HepG2 (cell line): Measurements from ENCODE around the gene UAP1L1. TPM values are rescaled to one million over a fixed set of nuclear protein-coding genes. Genes with fewer than 3 reads are reported as not detected.
A peak's percentile ranks its signal among the peaks of the same experiment; 100 is the strongest.

Experiments used
- ATAC-seq: fragments of 200-7000 bp; cut with Tn5 transposase; 3 replicates; pipeline ENCODE4 v1.9.1; 2020; ENCODE audit warnings: mild to moderate bottlenecking, moderate library complexity
- BruUV-seq: library from RNA; stranded (reverse); fragments of 400-500 nt; replicated peaks from 2 replicates; lab custom pipeline; 2021; lab: Mats Ljungman, UMichigan
- CTCF ChIA-PET: fragments of 300-600 bp; formaldehyde crosslinking; extraction: SDS; loops from one replicate; lab custom pipeline; 2021; ENCODE audit warnings: low total read pairs, inconsistent platforms, low intra/inter-chr PET ratio; lab: Yijun Ruan, JAX
- POLR2A ChIA-PET: fragments of 350-600 bp; sonication (Branson Sonifier 250); formaldehyde crosslinking; loops from one replicate; lab custom pipeline; 2020; ENCODE audit warnings: antibody characterized with exemption, inconsistent platforms; lab: Yijun Ruan, JAX
- DNase-seq: peaks from one replicate; pipeline ENCODE4 v3.0.0-alpha.2; 2015; ENCODE audit warnings: low spot score
- FAIRE-seq: peaks from 3 replicates; lab custom pipeline; 2011; peaks lifted over from hg19 to GRCh38; lab: Jason Lieb, UNC
- H2AFZ ChIP-seq: one replicate; pipeline ENCODE4 v1.6.1; 2011; ENCODE audit warnings: low read length, inconsistent platforms
- H3K27ac ChIP-seq: fragments of 300-600 bp; 3 replicates; pipeline ENCODE4 v1.8.0; 2011; ENCODE audit warnings: mixed run types, mild to moderate bottlenecking, mixed read lengths, low read length, inconsistent platforms; ENCODE audit not compliant: insufficient read depth; ENCODE audit errors: extremely low read length
- H3K27me3 ChIP-seq, 2 experiments: fragments of 200-600 bp in 1 of 2; 2 replicates in 1 of 2; 3 replicates in 1 of 2; pipeline versions ENCODE4 v1.6.0 to v1.8.0; 2011; ENCODE audit warnings: low read length in 2 of 2, mild to moderate bottlenecking in 2 of 2, moderate library complexity in 2 of 2, inconsistent platforms in 1 of 2; ENCODE audit not compliant: insufficient read depth in 2 of 2, control insufficient read depth in 1 of 2
- H3K36me3 ChIP-seq, 2 experiments: fragments of 200-600 bp in 1 of 2; replicated peaks in 1 of 2; 2 replicates in 1 of 2; 3 replicates in 1 of 2; pipeline versions ENCODE4 v1.5.1 to v1.8.0; 2011; ENCODE audit warnings: low read length in 2 of 2, inconsistent platforms in 1 of 2; ENCODE audit not compliant: insufficient read depth in 2 of 2, control insufficient read depth in 1 of 2
- H3K4me1 ChIP-seq: 2 replicates; pipeline ENCODE4 v1.5.1; 2012; ENCODE audit warnings: low read length, inconsistent platforms; ENCODE audit not compliant: insufficient read depth
- H3K4me2 ChIP-seq: 2 replicates; pipeline ENCODE4 v1.6.0; 2011; ENCODE audit warnings: low read depth, low read length, inconsistent platforms
- H3K4me3 ChIP-seq, 3 experiments: fragments of 200-600 bp in 1 of 3; sonication (generic), shearing (Covaris generic) in 1 of 3; replicated peaks in 1 of 3; 2 replicates each; pipeline ENCODE4 v1.5.1; 2011 to 2016; ENCODE audit warnings: low read length in 3 of 3, inconsistent platforms in 2 of 3, low read depth in 2 of 3, mild to moderate bottlenecking in 2 of 3, control low read depth in 1 of 3, mixed read lengths in 1 of 3; ENCODE audit not compliant: insufficient read depth in 1 of 3
- H3K79me2 ChIP-seq: one replicate; pipeline ENCODE4 v1.6.1; 2011; ENCODE audit warnings: low read length, inconsistent platforms; ENCODE audit not compliant: insufficient read depth
- H3K9ac ChIP-seq: 2 replicates; pipeline ENCODE4 v1.6.0; 2011; ENCODE audit warnings: mild to moderate bottlenecking, low read depth, low read length, inconsistent platforms; ENCODE audit not compliant: insufficient read depth
- H3K9me3 ChIP-seq: 2 replicates; pipeline ENCODE4 v1.5.1; 2012; ENCODE audit warnings: mild to moderate bottlenecking, low read length
- H4K20me1 ChIP-seq: 2 replicates; pipeline ENCODE4 v1.6.0; 2011; ENCODE audit warnings: inconsistent platforms, mild to moderate bottlenecking, low read length, moderate library complexity; ENCODE audit not compliant: insufficient read depth
- ATF7-NPFF ChIP-seq: sonication (generic); formaldehyde crosslinking; IDR thresholded peaks from 2 replicates; pipeline ENCODE4 v1.8.1; 2023; ENCODE audit warnings: mild to moderate bottlenecking, low read depth, missing genetic modification reagents, moderate library complexity
- CBX5 ChIP-seq: sonication (generic); formaldehyde crosslinking; IDR thresholded peaks from 2 replicates; pipeline ENCODE4 v1.4.0; 2020; ENCODE audit warnings: missing genetic modification reagents, borderline replicate concordance
- ELK4 ChIP-seq: sonication (generic); formaldehyde crosslinking; IDR thresholded peaks from 2 replicates; pipeline ENCODE4 v1.9.0; 2021; ENCODE audit warnings: missing genetic modification reagents, borderline replicate concordance
- FOXC1 ChIP-seq: sonication (generic); formaldehyde crosslinking; IDR thresholded peaks from 2 replicates; pipeline ENCODE4 v1.8.0; 2022; ENCODE audit warnings: mild to moderate bottlenecking, missing genetic modification reagents, borderline replicate concordance
- FOXO1 ChIP-seq: sonication (generic); formaldehyde crosslinking; IDR thresholded peaks from 2 replicates; pipeline ENCODE4 v1.4.0; 2020; ENCODE audit warnings: missing genetic modification reagents
- HOXA9 ChIP-seq: sonication (generic); formaldehyde crosslinking; IDR thresholded peaks from 2 replicates; pipeline ENCODE4 v1.8.1; 2022; ENCODE audit warnings: missing genetic modification reagents, mild to moderate bottlenecking, moderate library complexity, borderline replicate concordance
- IRX3 ChIP-seq: sonication (generic); formaldehyde crosslinking; IDR thresholded peaks from 2 replicates; pipeline ENCODE4 v1.8.1; 2023; ENCODE audit warnings: mild to moderate bottlenecking, low read depth, missing genetic modification reagents, borderline replicate concordance
- KLF12 ChIP-seq: sonication (generic); formaldehyde crosslinking; IDR thresholded peaks from 2 replicates; pipeline ENCODE4 v1.4.0; 2020; ENCODE audit warnings: missing genetic modification reagents, borderline replicate concordance
- KLF16 ChIP-seq, 2 experiments: sonication (generic) in 1 of 2; formaldehyde crosslinking in 1 of 2; IDR thresholded peaks; 2 replicates each; pipeline versions ENCODE4 v1.6.1 to v1.8.0; 2016 to 2023; ENCODE audit warnings: missing genetic modification reagents in 2 of 2, missing compliant biosample characterization in 1 of 2
- NBN ChIP-seq: fragments of 450-650 bp; conservative IDR thresholded peaks from 2 replicates; pipeline ENCODE4 v1.6.1; 2017
- REL ChIP-seq: sonication (generic); formaldehyde crosslinking; conservative IDR thresholded peaks from 2 replicates; pipeline ENCODE4 v1.8.0; 2022; ENCODE audit warnings: mild to moderate bottlenecking, missing genetic modification reagents, moderate library complexity
- RXRA ChIP-seq: sonication (generic); formaldehyde crosslinking; IDR thresholded peaks from 2 replicates; pipeline ENCODE4 v1.5.1; 2020; ENCODE audit warnings: missing genetic modification reagents
- SUZ12 ChIP-seq: fragments of 150-350 bp; IDR thresholded peaks from 2 replicates; pipeline ENCODE4 v1.6.1; 2014; ENCODE audit warnings: low read depth, low read length
- ZNF331 ChIP-seq: sonication (generic); formaldehyde crosslinking; IDR thresholded peaks from 2 replicates; pipeline ENCODE4 v1.4.0; 2020; ENCODE audit warnings: missing genetic modification reagents
- ZNF451 ChIP-seq: sonication (generic); formaldehyde crosslinking; IDR thresholded peaks from 2 replicates; pipeline ENCODE4 v1.5.0; 2020; ENCODE audit warnings: mild to moderate bottlenecking, missing genetic modification reagents
- ZNF629 ChIP-seq: sonication (generic); formaldehyde crosslinking; conservative IDR thresholded peaks from 2 replicates; pipeline ENCODE4 v1.5.0; 2020; ENCODE audit warnings: missing genetic modification reagents
- ZNF691 ChIP-seq: sonication (generic); formaldehyde crosslinking; IDR thresholded peaks from 2 replicates; pipeline ENCODE4 v1.4.0; 2020; ENCODE audit warnings: missing genetic modification reagents, low read depth, mild to moderate bottlenecking, borderline replicate concordance
- WGBS: methylation state at CpG from one replicate; pipeline ENCODE4 v1.1.6; 2017; ENCODE audit warnings: low lambda C conversion rate; 5-methylcytosine and 5-hydroxymethylcytosine counted together
- in situ Hi-C: cut with HindIII; loops from 2 replicates; pipeline ENCODE4 v1.10.0; 2017; ENCODE audit warnings: low pct_unique_long_range_greater_than_20kb; ENCODE audit not compliant: extremely low pct_ligation_motif_present
- intact Hi-C: fragments of 100-400 bp; cut with micrococcal nuclease; formaldehyde crosslinking; loops from one replicate; pipeline ENCODE4 v1.10.0; 2022; ENCODE audit not compliant: unreplicated experiment
- polyA plus RNA-seq, 8 experiments: library from polyadenylated mRNA; depleted of rRNA in 3 of 8; stranded (reverse) in 7 of 8; unstranded in 1 of 8; fragments of >200 nt; fragmentation: Illumina TruSeq in 4 of 8; extraction: Trizol in 4 of 8; gene quantifications; 2 replicates each; pipeline versions ENCODE4 v1.2.1 to v1.2.3, GENCODE V29; 2011 to 2016; ENCODE audit warnings: low read depth in 4 of 8, missing spikeins in 1 of 8, mixed read lengths in 1 of 8; ENCODE audit not compliant: insufficient read depth in 1 of 8
- total RNA-seq, 5 experiments: library from RNA; depleted of rRNA; stranded (reverse); fragments of >200 nt; fragmentation: Illumina TruSeq; extraction: Trizol; gene quantifications; 2 replicates each; pipeline ENCODE4 v1.2.3, GENCODE V29; 2016; ENCODE audit warnings: low read depth in 1 of 5

Gene UAP1L1
- total and polyA plus RNA-seq, 2 of the 13 experiments (the other 11 are each of a cell fraction or from before 2014, with no cell fraction given), result 5.4 to 6.4 TPM

GRCh38 chr9:137044502-137045177 lies 32.7 kb upstream of the UAP1L1 start (continued):
- TF ChIP-seq FOXO1 (CRISPR knock-in tag) (no peak), SUZ12 (no peak), ZNF629 (peak; percentile 52; the same call in 1 of the 2 replicates)
- TF ChIP-seq, all 625 proteins: peak for 4

- in situ Hi-C loops, result loop anchor here (10.0 kb wide), 1 partner anchor 271 kb away; no protein-coding TSS in a partner anchor
- Histone ChIP-seq H3K9me3 (no peaks in the 10 kb centered on the region), H3K36me3 (no peaks in the 10 kb centered on the region), H3K4me3 (peak overlapping the region; percentile 57 to 77 (median 58); a peak in 5 of 6 replicates), H3K79me2 (no peaks in the 10 kb centered on the region), H3K27ac (no peak overlapping the region), H3K27me3 (peaks cover 3 to 27% of the 10 kb centered on the region in 2 experiments; a peak in 4 of 5 replicates), H3K4me1 (peaks cover 25% of the 10 kb centered on the region), H2AFZ (no peak overlapping the region), H4K20me1 (peaks cover 3% of the 10 kb centered on the region; the same call in 1 of the 2 replicates), H3K4me2 (peak overlapping the region; percentile 84), H3K9ac (no peak overlapping the region)
- DNase-seq, result no peak
- ChIA-PET CTCF (interaction anchor here (2.0 to 2.8 kb wide), 2 partner anchors 19 to 22 kb away, joined by 16 to 25 read pairs; no protein-coding TSS in a partner anchor), POLR2A (no interaction called here)
- 4% methylated on average over 15 of the region's 96 CpGs for WGBS
- ATAC-seq, result peak; percentile 26
- no peak for FAIRE-seq
- intact Hi-C loops, result loop anchor here (1.0 kb wide), 1 partner anchor 22 kb away; no protein-coding TSS in a partner anchor
- no TSS peak for BruUV-seq
- 0 out of 2 replicates have a peak, but pooled peaks have one; percentile 46 for TF ChIP-seq ZNF451
- TF ChIP-seq KLF12, result no peak
- no peak for TF ChIP-seq HOXA9
- TF ChIP-seq IRX3 (CRISPR knock-in tag), result no peak
- TF ChIP-seq ZNF691 (CRISPR knock-in tag), result peak; percentile 9; the same call in 1 of the 2 replicates
- no peak for TF ChIP-seq REL (CRISPR knock-in tag)
- 0 out of 4 replicates have a peak, but pooled peaks of 1 of the 2 experiments have one; percentile 2 for TF ChIP-seq KLF16 (CRISPR knock-in tag; IDR thresholded peaks at IDR 0.05)
- TF ChIP-seq ATF7-NPFF (CRISPR knock-in tag), result peak; percentile 42; the same call in 1 of the 2 replicates
- no peak for TF ChIP-seq ZNF331
- TF ChIP-seq RXRA (CRISPR knock-in tag), result no peak
- no peak for TF ChIP-seq ELK4 (CRISPR knock-in tag)
- TF ChIP-seq FOXC1 (CRISPR knock-in tag), result 0 out of 2 replicates have a peak, but pooled peaks have one; percentile 43
- TF ChIP-seq CBX5 (CRISPR knock-in tag), result no peak
- no peak for TF ChIP-seq NBN
Measured at GRCh38 chr9:137045294-137046087, 31.8 kb upstream of the UAP1L1 start.
